Endothelial cell (in vitro differentiated cells): Measurements from ENCODE around the gene CACNA1C. TPM values are rescaled to one million over a fixed set of nuclear protein-coding genes. Genes with fewer than 3 reads are reported as not detected.
"Not testable (repeated sequence)": the region's sequence is repeated elsewhere in the genome, so short reads cannot be mapped to it uniquely, and the experiment has no call there.

ENCODE experiments used
- DNase-seq: peaks from one replicate; pipeline ENCODE4 v3.0.0; 2021; ENCODE audit warnings: low spot score
- H3K27ac Mint-ChIP-seq: one replicate; pipeline ENCODE4 v1.8.0; 2021; ENCODE audit warnings: mixed read lengths, inconsistent platforms; ENCODE audit not compliant: unreplicated experiment
- H3K27me3 Mint-ChIP-seq: one replicate; pipeline ENCODE4 v1.8.0; 2021; ENCODE audit warnings: mild to moderate bottlenecking, moderate library complexity, mixed read lengths, inconsistent platforms; ENCODE audit not compliant: unreplicated experiment
- H3K36me3 Mint-ChIP-seq: one replicate; pipeline ENCODE4 v1.8.0; 2021; ENCODE audit warnings: mild to moderate bottlenecking, low read depth, mixed read lengths, inconsistent platforms; ENCODE audit not compliant: unreplicated experiment
- H3K4me1 Mint-ChIP-seq: one replicate; pipeline ENCODE4 v1.8.0; 2021; ENCODE audit warnings: mild to moderate bottlenecking, mixed read lengths, inconsistent platforms; ENCODE audit not compliant: unreplicated experiment
- H3K4me3 Mint-ChIP-seq: one replicate; pipeline ENCODE4 v1.8.0; 2021; ENCODE audit warnings: mild to moderate bottlenecking, mixed read lengths, inconsistent platforms; ENCODE audit not compliant: unreplicated experiment
- H3K9me3 Mint-ChIP-seq: one replicate; pipeline ENCODE4 v1.8.0; 2021; ENCODE audit warnings: mixed read lengths, inconsistent platforms; ENCODE audit not compliant: unreplicated experiment
- total RNA-seq: library from RNA; stranded (reverse); fragmentation: NEBNext Ultra II Directional; extraction: Animal tissue kit (Norgen Biotek cat#: 25700); gene quantifications from one replicate; pipeline ENCODE4 v1.2.1, GENCODE V29; 2021; ENCODE audit not compliant: unreplicated experiment
- TF ChIP-seq, protein P1 (sequence below): fragments of 200-600 bp; sonication (generic); IDR thresholded peaks from one replicate; pipeline ENCODE4 v1.5.0; 2021; ENCODE audit warnings: antibody characterized with exemption; ENCODE audit not compliant: unreplicated experiment

CACNA1C gene
- total RNA-seq, 1 donor from 2014 or later, result 11.1 TPM

DNA sequence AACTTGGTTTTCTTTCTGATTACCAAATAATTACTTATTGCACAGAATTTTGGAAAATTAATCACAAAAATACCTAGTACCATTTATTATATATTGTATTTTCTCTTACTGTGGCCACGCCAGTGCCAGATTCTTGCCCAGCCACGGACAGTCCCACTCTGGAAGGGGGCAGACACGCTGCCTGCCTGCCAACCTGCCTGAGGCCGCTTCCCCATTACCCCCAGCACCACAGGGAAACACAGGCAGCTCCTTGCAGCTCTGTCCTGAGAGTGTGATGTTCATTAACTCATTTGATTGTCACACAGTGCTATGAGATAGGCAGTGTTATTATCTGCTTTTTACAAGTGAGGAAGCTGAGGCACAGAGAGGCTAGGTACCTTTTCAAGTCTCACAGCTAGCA is 46.8 kb downstream of the CACNA1C start:
- no peak for DNase-seq
- TF ChIP-seq, protein P1, sequence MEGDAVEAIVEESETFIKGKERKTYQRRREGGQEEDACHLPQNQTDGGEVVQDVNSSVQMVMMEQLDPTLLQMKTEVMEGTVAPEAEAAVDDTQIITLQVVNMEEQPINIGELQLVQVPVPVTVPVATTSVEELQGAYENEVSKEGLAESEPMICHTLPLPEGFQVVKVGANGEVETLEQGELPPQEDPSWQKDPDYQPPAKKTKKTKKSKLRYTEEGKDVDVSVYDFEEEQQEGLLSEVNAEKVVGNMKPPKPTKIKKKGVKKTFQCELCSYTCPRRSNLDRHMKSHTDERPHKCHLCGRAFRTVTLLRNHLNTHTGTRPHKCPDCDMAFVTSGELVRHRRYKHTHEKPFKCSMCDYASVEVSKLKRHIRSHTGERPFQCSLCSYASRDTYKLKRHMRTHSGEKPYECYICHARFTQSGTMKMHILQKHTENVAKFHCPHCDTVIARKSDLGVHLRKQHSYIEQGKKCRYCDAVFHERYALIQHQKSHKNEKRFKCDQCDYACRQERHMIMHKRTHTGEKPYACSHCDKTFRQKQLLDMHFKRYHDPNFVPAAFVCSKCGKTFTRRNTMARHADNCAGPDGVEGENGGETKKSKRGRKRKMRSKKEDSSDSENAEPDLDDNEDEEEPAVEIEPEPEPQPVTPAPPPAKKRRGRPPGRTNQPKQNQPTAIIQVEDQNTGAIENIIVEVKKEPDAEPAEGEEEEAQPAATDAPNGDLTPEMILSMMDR, result no peak
- no peaks in the 10 kb centered on the region for H3K36me3 Mint-ChIP-seq
- H3K27me3 Mint-ChIP-seq, result no peaks in the 10 kb centered on the region
- H3K27ac Mint-ChIP-seq, result no peak overlapping the region
- no peak overlapping the region for H3K4me3 Mint-ChIP-seq
- no peaks in the 10 kb centered on the region for H3K9me3 Mint-ChIP-seq
- H3K4me1 Mint-ChIP-seq, result peaks cover 5% of the 10 kb centered on the region

DNA sequence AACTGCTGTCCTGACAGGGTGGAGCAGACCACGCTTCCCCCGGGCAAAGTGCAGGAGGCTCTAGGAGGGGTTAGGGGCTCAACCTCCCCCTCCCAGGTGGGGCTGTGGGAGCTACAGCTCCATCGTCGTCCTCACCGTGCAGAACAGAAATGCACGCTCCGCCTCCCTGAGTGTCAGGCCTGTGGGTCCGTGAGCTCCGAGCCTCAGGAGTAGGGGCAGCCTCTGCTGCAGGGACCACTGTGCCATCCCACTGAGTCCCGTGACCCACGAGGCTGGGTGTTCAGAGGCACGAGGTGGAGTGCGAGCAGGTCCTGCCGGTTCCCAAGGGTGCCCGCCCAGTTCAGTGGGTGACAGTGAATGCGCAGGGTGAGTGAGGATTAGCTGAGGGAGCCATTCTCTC is 48.6 kb downstream of the CACNA1C start:
- TF ChIP-seq, protein P1, result no peak
- Mint-ChIP-seq H3K27me3 (no peaks in the 10 kb centered on the region), H3K4me1 (peaks cover 12% of the 10 kb centered on the region), H3K4me3 (no peak overlapping the region), H3K9me3 (no peaks in the 10 kb centered on the region), H3K27ac (no peak overlapping the region), H3K36me3 (no peaks in the 10 kb centered on the region)
- DNase-seq, result no peak

DNA sequence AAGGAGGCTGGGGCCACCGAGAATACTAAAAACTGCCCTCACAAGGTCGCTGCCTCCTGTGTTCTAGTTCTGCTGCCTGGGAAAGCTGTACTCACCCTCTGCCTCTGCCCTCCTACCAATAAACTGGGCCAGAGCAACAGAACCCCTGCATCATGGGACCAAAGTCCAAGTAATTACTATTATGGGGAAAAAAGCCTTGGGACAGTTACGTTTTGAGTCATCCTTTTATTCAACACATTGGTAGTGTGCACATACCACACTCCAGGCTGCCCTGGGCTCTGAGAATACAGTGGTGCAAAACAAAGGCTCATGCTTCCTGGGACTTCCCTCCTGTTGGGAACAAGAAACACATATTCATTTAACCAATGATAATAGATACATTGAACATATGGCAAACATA is 49.0 kb downstream of the CACNA1C start:
- no peak for DNase-seq
- Mint-ChIP-seq H3K36me3 (no peaks in the 10 kb centered on the region), H3K4me1 (peaks cover 12% of the 10 kb centered on the region), H3K27me3 (no peaks in the 10 kb centered on the region), H3K4me3 (no peak overlapping the region), H3K27ac (no peak overlapping the region), H3K9me3 (no peaks in the 10 kb centered on the region)
- TF ChIP-seq, protein P1, result no peak

DNA sequence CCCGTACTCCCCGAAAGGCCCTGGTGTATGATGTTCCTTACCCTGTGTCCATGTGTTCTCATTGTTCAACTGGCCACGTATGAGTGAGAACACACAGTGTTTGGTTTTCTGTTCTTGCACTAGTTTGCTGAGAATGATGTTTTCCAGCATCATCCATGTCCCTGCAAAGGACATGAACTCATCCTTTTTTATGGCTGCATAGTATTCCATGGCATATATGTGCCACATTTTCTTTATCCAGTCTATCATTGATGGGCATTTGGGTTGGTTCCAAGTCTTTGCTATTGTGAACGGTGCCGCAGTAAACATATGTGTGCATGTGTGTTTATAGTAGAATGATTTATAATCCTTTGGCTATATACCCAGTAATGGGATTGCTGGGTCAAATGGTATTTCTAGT is 49.9 kb downstream of the CACNA1C start:
- H3K27ac Mint-ChIP-seq, DNase-seq, H3K36me3 Mint-ChIP-seq: not testable (repeated sequence)

DNA sequence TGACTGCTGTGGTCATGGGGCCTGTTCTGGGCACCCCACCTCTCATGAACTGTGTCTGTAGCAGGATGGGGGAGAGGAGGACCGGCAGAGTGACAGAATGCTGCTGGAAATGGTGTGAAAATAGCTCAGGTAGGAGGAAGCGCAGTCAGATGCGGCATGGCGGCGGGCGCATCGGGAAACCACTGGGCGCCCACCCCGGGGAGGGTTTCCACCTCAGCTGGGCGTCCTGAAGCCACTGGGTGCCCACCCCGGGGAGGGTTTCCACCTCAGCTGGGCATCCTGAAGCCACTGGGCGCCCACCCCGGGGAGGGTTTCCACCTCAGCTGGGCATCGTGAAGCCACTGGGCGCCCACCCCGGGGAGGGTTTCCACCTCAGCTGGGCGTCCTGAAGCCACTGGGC is 52.6 kb downstream of the CACNA1C start:
- not testable (repeated sequence) for H3K27me3 Mint-ChIP-seq, DNase-seq, H3K36me3 Mint-ChIP-seq, H3K9me3 Mint-ChIP-seq, H3K27ac Mint-ChIP-seq, H3K4me3 Mint-ChIP-seq
- H3K4me1 Mint-ChIP-seq, result peaks cover 12% of the 10 kb centered on the region

More for the DNA sequence above, 49.9 kb downstream of the CACNA1C start:
- H3K9me3 Mint-ChIP-seq, H3K27me3 Mint-ChIP-seq, H3K4me3 Mint-ChIP-seq: not testable (repeated sequence)
- peaks cover 12% of the 10 kb centered on the region for H3K4me1 Mint-ChIP-seq

DNA sequence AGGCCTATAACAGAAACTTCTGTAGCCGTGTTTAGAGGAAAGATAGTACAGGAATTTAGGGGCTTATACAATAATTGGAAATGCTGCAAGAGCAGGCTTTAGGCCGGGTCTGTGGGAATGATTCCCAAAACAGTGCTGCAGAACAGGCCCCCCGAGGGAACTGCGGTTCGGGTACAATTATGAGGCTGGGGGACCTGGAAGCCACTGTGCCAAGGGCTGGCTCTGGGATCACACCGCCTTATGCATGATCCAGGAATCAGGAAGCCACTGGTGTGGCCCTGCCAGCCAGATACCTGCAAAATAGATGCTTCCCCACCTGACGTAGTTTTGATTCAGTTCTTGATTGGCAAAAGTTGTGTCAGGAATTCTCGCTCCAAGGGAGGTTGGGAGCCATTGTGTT is 55.4 kb downstream of the CACNA1C start:
- Mint-ChIP-seq H3K4me1 (peaks cover 12% of the 10 kb centered on the region), H3K27ac (no peak overlapping the region), H3K4me3 (no peak overlapping the region), H3K9me3 (no peaks in the 10 kb centered on the region), H3K27me3 (peaks cover 7% of the 10 kb centered on the region), H3K36me3 (no peaks in the 10 kb centered on the region)
- TF ChIP-seq, protein P1, result no peak
- DNase-seq, result no peak
